Ectodermal cell (in vitro differentiated cells): ENCODE measurements around the gene CHST9.

Source experiments
- H3K27ac ChIP-seq: 2 replicates; pipeline ENCODE4 v1.7.0; 2013; ENCODE audit warnings: mild to moderate bottlenecking, low read depth, low read length; ENCODE audit not compliant: insufficient read depth, poor library complexity, severe bottlenecking
- H3K27me3 ChIP-seq: 2 replicates; pipeline ENCODE4 v1.7.0; 2013; ENCODE audit warnings: mild to moderate bottlenecking, low read length; ENCODE audit not compliant: insufficient read depth, control insufficient read depth, poor library complexity, severe bottlenecking
- H3K36me3 ChIP-seq: one replicate; pipeline ENCODE4 v1.7.0; 2013; ENCODE audit warnings: low read length; ENCODE audit not compliant: control insufficient read depth, insufficient read depth
- H3K4me1 ChIP-seq: one replicate; pipeline ENCODE4 v1.7.0; 2013; ENCODE audit warnings: low read length; ENCODE audit not compliant: control insufficient read depth, insufficient read depth
- H3K4me3 ChIP-seq: 2 replicates; pipeline ENCODE4 v1.7.0; 2013; ENCODE audit warnings: low read depth, low read length, control low read depth; ENCODE audit not compliant: insufficient read depth
- H3K9me3 ChIP-seq: 2 replicates; pipeline ENCODE4 v1.7.0; 2013; ENCODE audit warnings: mild to moderate bottlenecking, low read length, moderate library complexity; ENCODE audit not compliant: control insufficient read depth
- WGBS, 2 experiments: methylation state at CpG; one replicate each; pipeline ENCODE4 v1.1.7; 2013; ENCODE audit warnings: missing lambda C conversion rate in 2 of 2; 5-methylcytosine and 5-hydroxymethylcytosine counted together

The CHST9 gene

GRCh38 chr18:27141876-27142275 is 43.2 kb downstream of the CHST9 start:
- no peaks in the 10 kb centered on the region for H3K27me3 ChIP-seq
- no peak overlapping the region for H3K4me3 ChIP-seq
- H3K4me1 ChIP-seq, result no peaks in the 10 kb centered on the region
- no peak overlapping the region for H3K27ac ChIP-seq
- H3K36me3 ChIP-seq, result no peaks in the 10 kb centered on the region
- H3K9me3 ChIP-seq, result no peaks in the 10 kb centered on the region

- Histone ChIP-seq H3K4me3 (no peak overlapping the region), H3K9me3 (no peaks in the 10 kb centered on the region), H3K27me3 (no peaks in the 10 kb centered on the region), H3K36me3 (no peaks in the 10 kb centered on the region), H3K27ac (no peak overlapping the region), H3K4me1 (no peaks in the 10 kb centered on the region)
- WGBS, 2 experiments, result 88 to 92% methylated on average over 1 of the region's 1 CpG
These were observed 47.0 kb downstream of the CHST9 start for GRCh38 chr18:27138079-27138478.

- no peak overlapping the region for H3K27ac ChIP-seq
- no peaks in the 10 kb centered on the region for H3K36me3 ChIP-seq
- no peak overlapping the region for H3K4me3 ChIP-seq
- H3K4me1 ChIP-seq, result no peaks in the 10 kb centered on the region
- 70 to 71% methylated on average over 4 of the region's 4 CpGs for WGBS, 2 experiments
- H3K9me3 ChIP-seq, result no peaks in the 10 kb centered on the region
- H3K27me3 ChIP-seq, result no peaks in the 10 kb centered on the region
These were observed 48.9 kb downstream of the CHST9 start for GRCh38 chr18:27136208-27136535.

- Histone ChIP-seq H3K36me3 (no peaks in the 10 kb centered on the region), H3K4me1 (no peaks in the 10 kb centered on the region), H3K9me3 (no peaks in the 10 kb centered on the region), H3K27me3 (no peaks in the 10 kb centered on the region), H3K4me3 (no peak overlapping the region), H3K27ac (no peak overlapping the region)
- 76 to 80% methylated on average over 7 of the region's 7 CpGs for WGBS, 2 experiments
These were observed 49.5 kb downstream of the CHST9 start for GRCh38 chr18:27135504-27136207.

GRCh38 chr18:27130065-27130630 is 55.0 kb downstream of the CHST9 start:
- H3K4me1 ChIP-seq, result no peaks in the 10 kb centered on the region
- no peak overlapping the region for H3K4me3 ChIP-seq
- H3K27me3 ChIP-seq, result no peaks in the 10 kb centered on the region
- no peaks in the 10 kb centered on the region for H3K9me3 ChIP-seq
- no peaks in the 10 kb centered on the region for H3K36me3 ChIP-seq
- no peak overlapping the region for H3K27ac ChIP-seq
- WGBS, 2 experiments, result 60 to 92% methylated on average over 1 to 5 of the region's 7 CpGs

- H3K36me3 ChIP-seq, result no peaks in the 10 kb centered on the region
- H3K4me1 ChIP-seq, result no peaks in the 10 kb centered on the region
- H3K4me3 ChIP-seq, result no peak overlapping the region
- no peaks in the 10 kb centered on the region for H3K9me3 ChIP-seq
- no peak overlapping the region for H3K27ac ChIP-seq
- 39 to 53% methylated on average over 1 of the region's 1 CpG for WGBS, 2 experiments
- H3K27me3 ChIP-seq, result no peaks in the 10 kb centered on the region
These were observed 60.9 kb downstream of the CHST9 start for GRCh38 chr18:27124196-27124595.

- H3K36me3 ChIP-seq, result no peaks in the 10 kb centered on the region
- no peak overlapping the region for H3K27ac ChIP-seq
- no peaks in the 10 kb centered on the region for H3K27me3 ChIP-seq
- no peak overlapping the region for H3K4me3 ChIP-seq
- no peaks in the 10 kb centered on the region for H3K9me3 ChIP-seq
- H3K4me1 ChIP-seq, result no peaks in the 10 kb centered on the region
- WGBS, 2 experiments, result 89 to 93% methylated on average over 1 of the region's 1 CpG
These were observed 64.0 kb downstream of the CHST9 start for GRCh38 chr18:27121108-27121507.

GRCh38 chr18:27120246-27120645 is 64.9 kb downstream of the CHST9 start:
- Histone ChIP-seq H3K36me3 (no peaks in the 10 kb centered on the region), H3K27ac (no peak overlapping the region), H3K27me3 (no peaks in the 10 kb centered on the region), H3K4me3 (no peak overlapping the region), H3K9me3 (no peaks in the 10 kb centered on the region), H3K4me1 (no peaks in the 10 kb centered on the region)
- WGBS, 2 experiments, result 93 to 95% methylated on average over 3 of the region's 3 CpGs

- Histone ChIP-seq H3K4me3 (no peak overlapping the region), H3K36me3 (no peaks in the 10 kb centered on the region), H3K9me3 (no peaks in the 10 kb centered on the region), H3K27me3 (no peaks in the 10 kb centered on the region), H3K4me1 (no peaks in the 10 kb centered on the region), H3K27ac (no peak overlapping the region)
- WGBS, 2 experiments, result 92 to 94% methylated on average over 2 to 3 of the region's 3 CpGs
These were observed 66.1 kb downstream of the CHST9 start for GRCh38 chr18:27118973-27119372.

- Histone ChIP-seq H3K9me3 (no peaks in the 10 kb centered on the region), H3K27ac (no peak overlapping the region), H3K36me3 (no peaks in the 10 kb centered on the region), H3K27me3 (no peaks in the 10 kb centered on the region), H3K4me1 (no peaks in the 10 kb centered on the region), H3K4me3 (no peak overlapping the region)
- WGBS, 2 experiments, result 70 to 77% methylated on average over 3 of the region's 3 CpGs
These were observed 70.3 kb downstream of the CHST9 start for GRCh38 chr18:27114842-27115241.

- H3K4me3 ChIP-seq, result no peak overlapping the region
- no peaks in the 10 kb centered on the region for H3K27me3 ChIP-seq
- H3K4me1 ChIP-seq, result no peaks in the 10 kb centered on the region
- H3K27ac ChIP-seq, result no peak overlapping the region
- H3K9me3 ChIP-seq, result no peaks in the 10 kb centered on the region
- no peaks in the 10 kb centered on the region for H3K36me3 ChIP-seq
These were observed 71.8 kb downstream of the CHST9 start for GRCh38 chr18:27113358-27113757.
